ENCODE measurements around the gene NPAS3. TPM values are rescaled to one million over a fixed set of nuclear protein-coding genes. Genes with fewer than 3 reads are reported as not detected.

NPAS3 gene
- total RNA-seq, 2 experiments from 2014 or later: not detected

GRCh38 chr14:33563901-33564197 lies 625.2 kb downstream of the NPAS3 start:
- CTCF ChIA-PET (ENCODE audit: unreplicated experiment): no interaction called here

GRCh38 chr14:33564774-33565630 lies 626.3 kb downstream of the NPAS3 start:
- H2AFZ ChIP-seq (ENCODE audit: low read length): no peak overlapping the region
- no peaks in the 10 kb centered on the region for H3K9me2 ChIP-seq (ENCODE audit: insufficient read depth, low read length)
- no peaks in the 10 kb centered on the region for H3K9me3 ChIP-seq (ENCODE audit: low read length)
- H3K36me3 ChIP-seq (ENCODE audit: insufficient read depth, low read length): no peaks in the 10 kb centered on the region
- no peak overlapping the region for H3K4me2 ChIP-seq (ENCODE audit: low read length)
- intact Hi-C loops (cut with micrococcal nuclease; ENCODE audit: unreplicated experiment): no loop called here
- TF ChIP-seq EZH2phosphoT487 (IDR thresholded peaks at IDR 0.05; ENCODE audit: borderline replicate concordance, low read depth, low read length) (no peak), CTCF (conservative IDR thresholded peaks at IDR 0.05; ENCODE audit: low read length) (no peak)
- ChIA-PET POLR2A (interaction anchor here (0.8 kb wide), 1 partner anchor 46 kb away, joined by 3 read pairs; no protein-coding TSS in a partner anchor), CTCF (ENCODE audit: unreplicated experiment) (no interaction called here)
- no peak for DNase-seq (ENCODE audit: low spot score)
- no peak overlapping the region for H3K4me3 ChIP-seq (ENCODE audit: low read depth, low read length, poor library complexity, severe bottlenecking)
- BruUV-seq (replicated peaks): no TSS peak
- no peaks in the 10 kb centered on the region for H3K4me1 ChIP-seq (ENCODE audit: insufficient read depth, low read length, poor library complexity, severe bottlenecking)
- no peaks in the 10 kb centered on the region for H3K79me2 ChIP-seq (ENCODE audit: insufficient read depth, low read depth, low read length)
- H3K27ac ChIP-seq (ENCODE audit: low read depth, low read length, poor library complexity, severe bottlenecking): no peak overlapping the region
- H4K20me1 ChIP-seq (ENCODE audit: insufficient read depth, low read length): no peaks in the 10 kb centered on the region; the same call in 1 of the 2 replicates

More at GRCh38 chr14:33563901-33564197, 625.2 kb downstream of the NPAS3 start:
- Histone ChIP-seq H2AFZ (ENCODE audit: low read length) (no peak overlapping the region), H3K27ac (ENCODE audit: low read depth, low read length, poor library complexity, severe bottlenecking) (no peak overlapping the region), H3K9me2 (ENCODE audit: insufficient read depth, low read length) (no peaks in the 10 kb centered on the region), H3K4me3 (ENCODE audit: low read depth, low read length, poor library complexity, severe bottlenecking) (no peak overlapping the region), H3K4me1 (ENCODE audit: insufficient read depth, low read length, poor library complexity, severe bottlenecking) (no peaks in the 10 kb centered on the region), H3K9me3 (ENCODE audit: low read length) (no peaks in the 10 kb centered on the region), H3K36me3 (ENCODE audit: insufficient read depth, low read length) (no peaks in the 10 kb centered on the region), H3K79me2 (ENCODE audit: insufficient read depth, low read depth, low read length) (no peaks in the 10 kb centered on the region), H4K20me1 (ENCODE audit: insufficient read depth, low read length) (no peaks in the 10 kb centered on the region; the same call in 1 of the 2 replicates), H3K4me2 (ENCODE audit: low read length) (no peak overlapping the region)
- intact Hi-C loops (cut with micrococcal nuclease; ENCODE audit: unreplicated experiment): no loop called here
- TF ChIP-seq EZH2phosphoT487 (IDR thresholded peaks at IDR 0.05; ENCODE audit: borderline replicate concordance, low read depth, low read length) (no peak), CTCF (conservative IDR thresholded peaks at IDR 0.05; ENCODE audit: low read length) (no peak)
- no peak for DNase-seq (ENCODE audit: low spot score)
- no TSS peak for BruUV-seq (replicated peaks)
- POLR2A ChIA-PET: interaction anchor here (0.8 kb wide), 2 partner anchors 11 to 45 kb away, joined by 3 read pairs; no protein-coding TSS in a partner anchor

GRCh38 chr14:33566082-33566481 lies 627.4 kb downstream of the NPAS3 start:
- ChIA-PET CTCF (ENCODE audit: unreplicated experiment) (no interaction called here), POLR2A (no interaction called here)
- Histone ChIP-seq H4K20me1 (ENCODE audit: insufficient read depth, low read length) (no peaks in the 10 kb centered on the region; the same call in 1 of the 2 replicates), H3K4me1 (ENCODE audit: insufficient read depth, low read length, poor library complexity, severe bottlenecking) (no peaks in the 10 kb centered on the region), H3K4me2 (ENCODE audit: low read length) (no peak overlapping the region), H3K9me2 (ENCODE audit: insufficient read depth, low read length) (no peaks in the 10 kb centered on the region), H3K79me2 (ENCODE audit: insufficient read depth, low read depth, low read length) (no peaks in the 10 kb centered on the region), H3K27ac (ENCODE audit: low read depth, low read length, poor library complexity, severe bottlenecking) (no peak overlapping the region), H3K9me3 (ENCODE audit: low read length) (no peaks in the 10 kb centered on the region), H2AFZ (ENCODE audit: low read length) (no peak overlapping the region), H3K36me3 (ENCODE audit: insufficient read depth, low read length) (no peaks in the 10 kb centered on the region), H3K4me3 (ENCODE audit: low read depth, low read length, poor library complexity, severe bottlenecking) (no peak overlapping the region)
- intact Hi-C loops (cut with micrococcal nuclease; ENCODE audit: unreplicated experiment): no loop called here
- no TSS peak for BruUV-seq (replicated peaks)
- TF ChIP-seq EZH2phosphoT487 (IDR thresholded peaks at IDR 0.05; ENCODE audit: borderline replicate concordance, low read depth, low read length) (no peak), CTCF (conservative IDR thresholded peaks at IDR 0.05; ENCODE audit: low read length) (no peak)
- DNase-seq (ENCODE audit: low spot score): no peak
